Measurements from ENCODE around the gene SERPINA4.
A peak's percentile ranks its signal among the peaks of the same experiment; 100 is the strongest.

The SERPINA4 gene

GRCh38 chr14:94548999-94549985, 11.9 kb upstream of the SERPINA4 start:
- H2BK5ac ChIP-seq (ENCODE audit: low read length) = no peak overlapping the region
- H2BK120ac ChIP-seq (ENCODE audit: low read depth, low read length) = no peak overlapping the region
- H2AK5ac ChIP-seq (ENCODE audit: low read length) = no peak overlapping the region
- H4K5ac ChIP-seq (ENCODE audit: low read length) = no peak overlapping the region
- WGBS (ENCODE audit: extremely low coverage, insufficient coverage, low lambda C conversion rate) = no CpG with 5 or more reads among the region's 24 CpGs
- no peak overlapping the region for H3K4ac ChIP-seq (ENCODE audit: low read depth, low read length)
- no peaks in the 10 kb centered on the region for H3K27me3 ChIP-seq (ENCODE audit: insufficient read depth, low read length, poor library complexity)
- H3K23ac ChIP-seq (ENCODE audit: low read length) = no peak overlapping the region
- DNase-seq = peak; percentile 81
- no peak overlapping the region for H2BK15ac ChIP-seq (replicated peaks; ENCODE audit: low read depth)
- H3K18ac ChIP-seq (ENCODE audit: low read length) = no peak overlapping the region
- no peaks in the 10 kb centered on the region for H3K36me3 ChIP-seq (ENCODE audit: control insufficient read depth, insufficient read depth, low read length)
- no peak overlapping the region for H4K8ac ChIP-seq (ENCODE audit: low read depth, low read length)
- H3K27ac ChIP-seq (ENCODE audit: low read depth, low read length) = no peak overlapping the region
- no peak overlapping the region for H3K4me2 ChIP-seq (ENCODE audit: low read length)
- H3K79me1 ChIP-seq (ENCODE audit: low read length) = no peaks in the 10 kb centered on the region
- no peak overlapping the region for H3K4me3 ChIP-seq (ENCODE audit: low read length)
- H3K4me1 ChIP-seq (ENCODE audit: control insufficient read depth, low read depth, low read length) = no peaks in the 10 kb centered on the region
- no peak overlapping the region for H3K9ac ChIP-seq (ENCODE audit: low read length)
- H3K79me2 ChIP-seq (ENCODE audit: control insufficient read depth, insufficient read depth, low read length) = no peaks in the 10 kb centered on the region
- no peak overlapping the region for H3K56ac ChIP-seq (ENCODE audit: low read length)

GRCh38 chr14:94550041-94550440, 11.2 kb upstream of the SERPINA4 start:
- H3K36me3 ChIP-seq (ENCODE audit: control insufficient read depth, insufficient read depth, low read length) = no peaks in the 10 kb centered on the region
- H2AK5ac ChIP-seq (ENCODE audit: low read length) = no peak overlapping the region
- H4K8ac ChIP-seq (ENCODE audit: low read depth, low read length) = no peak overlapping the region
- H3K79me1 ChIP-seq (ENCODE audit: low read length) = no peaks in the 10 kb centered on the region
- no peak overlapping the region for H3K56ac ChIP-seq (ENCODE audit: low read length)
- no peak for DNase-seq
- H4K5ac ChIP-seq (ENCODE audit: low read length) = no peak overlapping the region
- H2BK15ac ChIP-seq (replicated peaks; ENCODE audit: low read depth) = no peak overlapping the region
- H3K79me2 ChIP-seq (ENCODE audit: control insufficient read depth, insufficient read depth, low read length) = no peaks in the 10 kb centered on the region
- no peak overlapping the region for H3K18ac ChIP-seq (ENCODE audit: low read length)
- H3K27ac ChIP-seq (ENCODE audit: low read depth, low read length) = no peak overlapping the region
- H2BK5ac ChIP-seq (ENCODE audit: low read length) = no peak overlapping the region
- H3K4me2 ChIP-seq (ENCODE audit: low read length) = no peak overlapping the region
- no peaks in the 10 kb centered on the region for H3K27me3 ChIP-seq (ENCODE audit: insufficient read depth, low read length, poor library complexity)
- H3K4me1 ChIP-seq (ENCODE audit: control insufficient read depth, low read depth, low read length) = no peaks in the 10 kb centered on the region
- WGBS (ENCODE audit: extremely low coverage, insufficient coverage, low lambda C conversion rate) = no CpG with 5 or more reads among the region's 8 CpGs
- H3K4ac ChIP-seq (ENCODE audit: low read depth, low read length) = no peak overlapping the region
- no peak overlapping the region for H3K23ac ChIP-seq (ENCODE audit: low read length)
- no peak overlapping the region for H3K4me3 ChIP-seq (ENCODE audit: low read length)
- H3K9ac ChIP-seq (ENCODE audit: low read length) = no peak overlapping the region
- no peak overlapping the region for H2BK120ac ChIP-seq (ENCODE audit: low read depth, low read length)

- Histone ChIP-seq H3K4ac (ENCODE audit: low read depth, low read length) (no peak overlapping the region), H2BK120ac (ENCODE audit: low read depth, low read length) (no peak overlapping the region), H2AK5ac (ENCODE audit: low read length) (no peak overlapping the region), H3K79me1 (ENCODE audit: low read length) (no peaks in the 10 kb centered on the region), H3K4me2 (ENCODE audit: low read length) (no peak overlapping the region), H2BK15ac (replicated peaks; ENCODE audit: low read depth) (no peak overlapping the region), H3K23ac (ENCODE audit: low read length) (no peak overlapping the region), H3K27me3 (ENCODE audit: insufficient read depth, low read length, poor library complexity) (no peaks in the 10 kb centered on the region), H3K4me1 (ENCODE audit: control insufficient read depth, low read depth, low read length) (no peaks in the 10 kb centered on the region), H3K36me3 (ENCODE audit: control insufficient read depth, insufficient read depth, low read length) (no peaks in the 10 kb centered on the region), H3K56ac (ENCODE audit: low read length) (no peak overlapping the region), H3K27ac (ENCODE audit: low read depth, low read length) (no peak overlapping the region), H3K79me2 (ENCODE audit: control insufficient read depth, insufficient read depth, low read length) (no peaks in the 10 kb centered on the region), H4K8ac (ENCODE audit: low read depth, low read length) (no peak overlapping the region), H3K4me3 (ENCODE audit: low read length) (no peak overlapping the region), H3K18ac (ENCODE audit: low read length) (no peak overlapping the region), H4K5ac (ENCODE audit: low read length) (no peak overlapping the region), H2BK5ac (ENCODE audit: low read length) (no peak overlapping the region), H3K9ac (ENCODE audit: low read length) (no peak overlapping the region)
- no CpG with 5 or more reads among the region's 9 CpGs for WGBS (ENCODE audit: extremely low coverage, insufficient coverage, low lambda C conversion rate)
- no peak for DNase-seq
These were observed 5.3 kb upstream of the SERPINA4 start for GRCh38 chr14:94555991-94556390.

- no peak overlapping the region for H4K5ac ChIP-seq (ENCODE audit: low read length)
- no peak overlapping the region for H3K4ac ChIP-seq (ENCODE audit: low read depth, low read length)
- no peaks in the 10 kb centered on the region for H3K79me1 ChIP-seq (ENCODE audit: low read length)
- H3K56ac ChIP-seq (ENCODE audit: low read length) = no peak overlapping the region
- no peaks in the 10 kb centered on the region for H3K79me2 ChIP-seq (ENCODE audit: control insufficient read depth, insufficient read depth, low read length)
- no peaks in the 10 kb centered on the region for H3K27me3 ChIP-seq (ENCODE audit: insufficient read depth, low read length, poor library complexity)
- H3K4me2 ChIP-seq (ENCODE audit: low read length) = no peak overlapping the region
- H2BK15ac ChIP-seq (replicated peaks; ENCODE audit: low read depth) = no peak overlapping the region
- no peak overlapping the region for H3K27ac ChIP-seq (ENCODE audit: low read depth, low read length)
- H3K4me1 ChIP-seq (ENCODE audit: control insufficient read depth, low read depth, low read length) = no peaks in the 10 kb centered on the region
- no peak overlapping the region for H2AK5ac ChIP-seq (ENCODE audit: low read length)
- H2BK120ac ChIP-seq (ENCODE audit: low read depth, low read length) = no peak overlapping the region
- H2BK5ac ChIP-seq (ENCODE audit: low read length) = no peak overlapping the region
- H4K8ac ChIP-seq (ENCODE audit: low read depth, low read length) = no peak overlapping the region
- no peak overlapping the region for H3K23ac ChIP-seq (ENCODE audit: low read length)
- no peak overlapping the region for H3K9ac ChIP-seq (ENCODE audit: low read length)
- H3K4me3 ChIP-seq (ENCODE audit: low read length) = no peak overlapping the region
- no peaks in the 10 kb centered on the region for H3K36me3 ChIP-seq (ENCODE audit: control insufficient read depth, insufficient read depth, low read length)
- no peak for DNase-seq
- no peak overlapping the region for H3K18ac ChIP-seq (ENCODE audit: low read length)
- WGBS (ENCODE audit: extremely low coverage, insufficient coverage, low lambda C conversion rate) = no CpG with 5 or more reads among the region's 1 CpG
These were observed 3.9 kb upstream of the SERPINA4 start for GRCh38 chr14:94557327-94557726.

- Histone ChIP-seq H4K8ac (ENCODE audit: low read depth, low read length) (no peak overlapping the region), H3K27me3 (ENCODE audit: insufficient read depth, low read length, poor library complexity) (no peaks in the 10 kb centered on the region), H3K4me2 (ENCODE audit: low read length) (no peak overlapping the region), H2BK120ac (ENCODE audit: low read depth, low read length) (no peak overlapping the region), H3K36me3 (ENCODE audit: control insufficient read depth, insufficient read depth, low read length) (no peaks in the 10 kb centered on the region), H2AK5ac (ENCODE audit: low read length) (no peak overlapping the region), H3K79me2 (ENCODE audit: control insufficient read depth, insufficient read depth, low read length) (no peaks in the 10 kb centered on the region), H3K4me3 (ENCODE audit: low read length) (no peak overlapping the region), H2BK5ac (ENCODE audit: low read length) (no peak overlapping the region), H3K27ac (ENCODE audit: low read depth, low read length) (no peak overlapping the region), H3K56ac (ENCODE audit: low read length) (no peak overlapping the region), H3K79me1 (ENCODE audit: low read length) (no peaks in the 10 kb centered on the region), H3K9ac (ENCODE audit: low read length) (no peak overlapping the region), H3K23ac (ENCODE audit: low read length) (peak overlapping the region; percentile 24), H4K5ac (ENCODE audit: low read length) (no peak overlapping the region), H2BK15ac (replicated peaks; ENCODE audit: low read depth) (no peak overlapping the region), H3K4me1 (ENCODE audit: control insufficient read depth, low read depth, low read length) (no peaks in the 10 kb centered on the region), H3K4ac (ENCODE audit: low read depth, low read length) (no peak overlapping the region), H3K18ac (ENCODE audit: low read length) (no peak overlapping the region)
- WGBS (ENCODE audit: extremely low coverage, insufficient coverage, low lambda C conversion rate) = no CpG with 5 or more reads among the region's 2 CpGs
- no peak for DNase-seq
These were observed 2.4 kb upstream of the SERPINA4 start for GRCh38 chr14:94558842-94559241.
